DOHH2 (cell line): ENCODE data around the gene HJV.

Experiments used
- EZH2phosphoT487 ChIP-seq: fragments of 200-600 bp; sonication (generic); IDR thresholded peaks from 2 replicates; pipeline ENCODE4 v1.6.1; 2017; ENCODE audit warnings: borderline replicate concordance, mild to moderate bottlenecking, antibody characterized with exemption, low read length, moderate library complexity, mixed read lengths
- TF ChIP-seq, protein P1 (sequence below): fragments of 200-600 bp; sonication (generic); IDR thresholded peaks from one replicate; pipeline ENCODE4 v1.5.1; 2014; ENCODE audit warnings: antibody characterized with exemption, mild to moderate bottlenecking, low read depth, low read length; ENCODE audit not compliant: poor library complexity, severe bottlenecking

DNA sequence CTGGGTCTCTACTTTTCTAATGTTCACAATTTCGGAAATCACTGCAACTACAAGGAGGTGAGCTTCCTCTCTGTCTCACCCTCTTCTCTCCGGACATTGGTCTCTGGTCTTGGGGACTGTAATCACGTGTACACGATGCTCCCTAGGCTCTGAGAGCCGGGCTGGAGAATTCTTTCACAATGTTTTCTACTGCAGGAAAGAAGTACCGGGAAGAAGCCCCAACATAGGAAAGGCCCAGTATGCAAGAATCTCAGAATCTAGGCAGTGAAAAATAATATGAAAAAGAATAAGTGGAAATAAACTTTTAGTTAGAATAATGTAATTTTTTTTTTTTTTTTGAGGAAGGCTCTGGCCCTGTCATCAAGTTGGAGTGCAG lies 13.5 kb upstream of the HJV start:
- TF ChIP-seq, protein P1, sequence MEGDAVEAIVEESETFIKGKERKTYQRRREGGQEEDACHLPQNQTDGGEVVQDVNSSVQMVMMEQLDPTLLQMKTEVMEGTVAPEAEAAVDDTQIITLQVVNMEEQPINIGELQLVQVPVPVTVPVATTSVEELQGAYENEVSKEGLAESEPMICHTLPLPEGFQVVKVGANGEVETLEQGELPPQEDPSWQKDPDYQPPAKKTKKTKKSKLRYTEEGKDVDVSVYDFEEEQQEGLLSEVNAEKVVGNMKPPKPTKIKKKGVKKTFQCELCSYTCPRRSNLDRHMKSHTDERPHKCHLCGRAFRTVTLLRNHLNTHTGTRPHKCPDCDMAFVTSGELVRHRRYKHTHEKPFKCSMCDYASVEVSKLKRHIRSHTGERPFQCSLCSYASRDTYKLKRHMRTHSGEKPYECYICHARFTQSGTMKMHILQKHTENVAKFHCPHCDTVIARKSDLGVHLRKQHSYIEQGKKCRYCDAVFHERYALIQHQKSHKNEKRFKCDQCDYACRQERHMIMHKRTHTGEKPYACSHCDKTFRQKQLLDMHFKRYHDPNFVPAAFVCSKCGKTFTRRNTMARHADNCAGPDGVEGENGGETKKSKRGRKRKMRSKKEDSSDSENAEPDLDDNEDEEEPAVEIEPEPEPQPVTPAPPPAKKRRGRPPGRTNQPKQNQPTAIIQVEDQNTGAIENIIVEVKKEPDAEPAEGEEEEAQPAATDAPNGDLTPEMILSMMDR = no peak
- no peak for TF ChIP-seq EZH2phosphoT487
